ENCODE data around the gene KCNQ1. TPM values are rescaled to one million over a fixed set of nuclear protein-coding genes. Genes with fewer than 3 reads are reported as not detected.

Gene KCNQ1
- total and polyA plus RNA-seq, 9 of the 15 experiments (the other 6 are each of a cell fraction or from before 2014, with no cell fraction given): 0.44 TPM; not detected in 8

- H3K27ac ChIP-seq (ENCODE audit: extremely low read depth, low read depth, low read length): no peak overlapping the region
- no TSS peak for BruUV-seq (replicated peaks)
- no peak overlapping the region for H3K9ac ChIP-seq (ENCODE audit: insufficient read depth in 1 of 2, low read depth in 2 of 2, low read length in 2 of 2)
- ChIA-PET CTCF (ENCODE audit: low intra/inter-chr PET ratio) (no interaction called here), POLR2A (interaction anchor here (0.7 kb wide), 1 partner anchor 12 kb away, joined by 3 read pairs; no protein-coding TSS in a partner anchor)
- no peak for ATAC-seq
- no peak overlapping the region for H3K4me2 ChIP-seq (ENCODE audit: insufficient read depth, low read length)
- no peak overlapping the region for H3K4me3 ChIP-seq
- no peak overlapping the region for H2AFZ ChIP-seq (ENCODE audit: low read depth, low read length)
- peaks cover 4 to 68% of the 10 kb centered on the region in 2 experiments; a peak in 3 of 5 replicates for H3K4me1 ChIP-seq (replicated peaks in 1 of 2; ENCODE audit: control insufficient read depth in 2 of 2, insufficient read depth in 2 of 2, low read length in 2 of 2)
- no peaks in the 10 kb centered on the region for H3K36me3 ChIP-seq (ENCODE audit: control insufficient read depth, insufficient read depth, low read length)
- 28% methylated on average over 4 of the region's 4 CpGs for WGBS (ENCODE audit: insufficient coverage, low coverage, missing lambda C conversion rate)
- H3K79me2 ChIP-seq (ENCODE audit: control insufficient read depth, insufficient read depth, low read length): no peaks in the 10 kb centered on the region
- peaks cover 4% of the 10 kb centered on the region for H3K9me1 ChIP-seq (ENCODE audit: control insufficient read depth, insufficient read depth, low read length)
- no peaks in the 10 kb centered on the region for H4K20me1 ChIP-seq (replicated peaks; ENCODE audit: control insufficient read depth, insufficient read depth, low read length)
- no peaks in the 10 kb centered on the region for H3K9me3 ChIP-seq (replicated peaks; ENCODE audit: control insufficient read depth, insufficient read depth, low read depth, low read length)
- no peak for TF ChIP-seq CBX2 (IDR thresholded peaks at IDR 0.05; ENCODE audit: insufficient read depth, low read length, poor library complexity, severe bottlenecking)
- no peak for DNase-seq (ENCODE audit: extremely low read depth in 1 of 4, low spot score in 3 of 4)
- in situ Hi-C loops (cut with MboI) (no loop called here), intact Hi-C loops (cut with micrococcal nuclease) (no loop called here)
- FAIRE-seq: no peak
- no peaks in the 10 kb centered on the region for H3K27me3 ChIP-seq (ENCODE audit: control insufficient read depth in 2 of 2, insufficient read depth in 2 of 2, low read length in 2 of 2)
Observed at GRCh38 chr11:2793701-2794045, 348.9 kb downstream of the KCNQ1 start.

- CTCF ChIA-PET (ENCODE audit: low intra/inter-chr PET ratio): interaction anchor here (0.6 kb wide), 1 partner anchor 142 kb away, joined by 3 read pairs; no protein-coding TSS in a partner anchor
- Histone ChIP-seq H3K4me3 (no peak overlapping the region), H3K4me2 (ENCODE audit: insufficient read depth, low read length) (no peak overlapping the region), H3K4me1 (replicated peaks in 1 of 2; ENCODE audit: control insufficient read depth in 2 of 2, insufficient read depth in 2 of 2, low read length in 2 of 2) (peaks cover under 1 to 70% of the 10 kb centered on the region in 2 experiments; a peak in 4 of 5 replicates), H4K20me1 (replicated peaks; ENCODE audit: control insufficient read depth, insufficient read depth, low read length) (no peaks in the 10 kb centered on the region), H3K9me1 (ENCODE audit: control insufficient read depth, insufficient read depth, low read length) (peaks cover 4% of the 10 kb centered on the region), H3K9me3 (replicated peaks; ENCODE audit: control insufficient read depth, insufficient read depth, low read depth, low read length) (no peaks in the 10 kb centered on the region), H2AFZ (ENCODE audit: low read depth, low read length) (no peak overlapping the region), H3K27ac (ENCODE audit: extremely low read depth, low read depth, low read length) (no peak overlapping the region), H3K27me3 (ENCODE audit: control insufficient read depth in 2 of 2, insufficient read depth in 2 of 2, low read length in 2 of 2) (0 out of 5 replicates have a peak, but pooled peaks cover 0 to 3% of the 10 kb centered on the region in 2 experiments), H3K79me2 (ENCODE audit: control insufficient read depth, insufficient read depth, low read length) (no peaks in the 10 kb centered on the region), H3K9ac (ENCODE audit: insufficient read depth in 1 of 2, low read depth in 2 of 2, low read length in 2 of 2) (no peak overlapping the region), H3K36me3 (ENCODE audit: control insufficient read depth, insufficient read depth, low read length) (no peaks in the 10 kb centered on the region)
- BruUV-seq (replicated peaks): no TSS peak
- 38% methylated on average over 14 of the region's 18 CpGs for WGBS (ENCODE audit: insufficient coverage, low coverage, missing lambda C conversion rate)
- in situ Hi-C loops (cut with MboI) (no loop called here), intact Hi-C loops (cut with micrococcal nuclease) (no loop called here)
- ATAC-seq (no peak), FAIRE-seq (no peak), DNase-seq (ENCODE audit: extremely low read depth in 1 of 4, low spot score in 3 of 4) (no peak)
- POLR2A ChIA-PET: interaction anchor here (0.7 to 1.0 kb wide), 2 partner anchors 11 to 36 kb away, joined by 3 read pairs; no protein-coding TSS in a partner anchor
- TF ChIP-seq ZNF263 (CRISPR knock-in tag; IDR thresholded peaks at IDR 0.05; ENCODE audit: borderline replicate concordance) (peak; percentile 80), MCM3 (IDR thresholded peaks at IDR 0.05) (no peak), NFE2 (IDR thresholded peaks at IDR 0.05; ENCODE audit: low read depth) (no peak), BRD4 (IDR thresholded peaks at IDR 0.05) (no peak), NFIC (IDR thresholded peaks at IDR 0.05) (peak; percentile 54), PURB (CRISPR knock-in tag; IDR thresholded peaks at IDR 0.05; ENCODE audit: low read depth) (no peak), ZBTB7A (IDR thresholded peaks at IDR 0.05; ENCODE audit: borderline replicate concordance, control insufficient read depth, low read depth, low read length) (peak; percentile 46; the same call in 1 of the 2 replicates), KDM4B (IDR thresholded peaks at IDR 0.05; ENCODE audit: borderline replicate concordance in 2 of 2, low read depth in 1 of 2) (no peak), BACH1 (tag; IDR thresholded peaks at IDR 0.05) (no peak)
Observed at GRCh38 chr11:2794046-2794967, 349.5 kb downstream of the KCNQ1 start.
